Subcutaneous adipose tissue (tissue), 4 donors: ENCODE measurements around the gene TRIM67. TPM values are rescaled to one million over a fixed set of nuclear protein-coding genes. Genes with fewer than 3 reads are reported as not detected.

ENCODE experiments used
- total RNA-seq, 4 donors: library from RNA; depleted of rRNA; stranded (reverse); fragments of >200 nt; gene quantifications; one replicate each; pipeline ENCODE4 v1.1.0, GENCODE V29; 2016
- TF ChIP-seq, protein P1 (sequence below): fragments of 450-650 bp; IDR thresholded peaks from one replicate; pipeline ENCODE4 v1.5.1; 2016; ENCODE audit warnings: low read depth, mild to moderate bottlenecking, control low read depth, antibody characterized with exemption, moderate library complexity

The TRIM67 gene
- total RNA-seq, 4 donors from 2014 or later: under 0.01 to 1.3 (median 0.25) TPM

DNA sequence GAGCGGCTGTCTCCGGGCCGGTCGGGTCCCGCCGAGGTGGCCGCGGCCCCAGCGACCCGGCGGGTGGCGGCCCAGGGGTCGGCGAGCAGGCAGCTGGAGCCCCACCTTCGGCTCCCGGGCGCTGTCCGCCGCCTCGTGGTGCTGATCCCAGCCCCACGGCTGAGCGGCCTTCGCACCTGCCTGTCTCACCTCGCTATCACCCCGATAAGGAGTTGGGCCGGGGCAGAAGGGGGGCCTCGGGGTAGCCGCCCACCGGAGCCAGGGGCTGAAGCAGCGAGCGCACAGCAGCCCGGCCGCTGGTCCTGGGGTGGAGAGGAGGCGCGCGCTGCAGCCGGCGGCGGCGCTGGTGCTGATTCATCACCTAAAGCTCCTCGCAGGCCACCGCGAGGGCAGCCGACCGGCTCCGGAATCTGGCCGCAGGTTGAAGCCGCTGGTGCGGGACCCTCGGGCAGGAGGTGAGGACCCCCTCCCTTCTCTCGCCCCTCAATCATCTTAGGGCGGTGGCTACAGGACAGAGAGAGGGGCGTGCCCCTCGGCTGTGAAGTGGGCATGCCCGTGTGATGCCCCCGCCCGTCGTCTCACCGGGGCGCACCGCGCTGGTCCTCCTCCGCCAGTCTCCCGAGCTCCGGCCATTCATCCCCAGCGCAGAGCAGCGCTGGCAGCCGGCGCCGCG is 575 bp downstream of the TRIM67 start:
- TF ChIP-seq, protein P1, sequence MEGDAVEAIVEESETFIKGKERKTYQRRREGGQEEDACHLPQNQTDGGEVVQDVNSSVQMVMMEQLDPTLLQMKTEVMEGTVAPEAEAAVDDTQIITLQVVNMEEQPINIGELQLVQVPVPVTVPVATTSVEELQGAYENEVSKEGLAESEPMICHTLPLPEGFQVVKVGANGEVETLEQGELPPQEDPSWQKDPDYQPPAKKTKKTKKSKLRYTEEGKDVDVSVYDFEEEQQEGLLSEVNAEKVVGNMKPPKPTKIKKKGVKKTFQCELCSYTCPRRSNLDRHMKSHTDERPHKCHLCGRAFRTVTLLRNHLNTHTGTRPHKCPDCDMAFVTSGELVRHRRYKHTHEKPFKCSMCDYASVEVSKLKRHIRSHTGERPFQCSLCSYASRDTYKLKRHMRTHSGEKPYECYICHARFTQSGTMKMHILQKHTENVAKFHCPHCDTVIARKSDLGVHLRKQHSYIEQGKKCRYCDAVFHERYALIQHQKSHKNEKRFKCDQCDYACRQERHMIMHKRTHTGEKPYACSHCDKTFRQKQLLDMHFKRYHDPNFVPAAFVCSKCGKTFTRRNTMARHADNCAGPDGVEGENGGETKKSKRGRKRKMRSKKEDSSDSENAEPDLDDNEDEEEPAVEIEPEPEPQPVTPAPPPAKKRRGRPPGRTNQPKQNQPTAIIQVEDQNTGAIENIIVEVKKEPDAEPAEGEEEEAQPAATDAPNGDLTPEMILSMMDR: no peak

DNA sequence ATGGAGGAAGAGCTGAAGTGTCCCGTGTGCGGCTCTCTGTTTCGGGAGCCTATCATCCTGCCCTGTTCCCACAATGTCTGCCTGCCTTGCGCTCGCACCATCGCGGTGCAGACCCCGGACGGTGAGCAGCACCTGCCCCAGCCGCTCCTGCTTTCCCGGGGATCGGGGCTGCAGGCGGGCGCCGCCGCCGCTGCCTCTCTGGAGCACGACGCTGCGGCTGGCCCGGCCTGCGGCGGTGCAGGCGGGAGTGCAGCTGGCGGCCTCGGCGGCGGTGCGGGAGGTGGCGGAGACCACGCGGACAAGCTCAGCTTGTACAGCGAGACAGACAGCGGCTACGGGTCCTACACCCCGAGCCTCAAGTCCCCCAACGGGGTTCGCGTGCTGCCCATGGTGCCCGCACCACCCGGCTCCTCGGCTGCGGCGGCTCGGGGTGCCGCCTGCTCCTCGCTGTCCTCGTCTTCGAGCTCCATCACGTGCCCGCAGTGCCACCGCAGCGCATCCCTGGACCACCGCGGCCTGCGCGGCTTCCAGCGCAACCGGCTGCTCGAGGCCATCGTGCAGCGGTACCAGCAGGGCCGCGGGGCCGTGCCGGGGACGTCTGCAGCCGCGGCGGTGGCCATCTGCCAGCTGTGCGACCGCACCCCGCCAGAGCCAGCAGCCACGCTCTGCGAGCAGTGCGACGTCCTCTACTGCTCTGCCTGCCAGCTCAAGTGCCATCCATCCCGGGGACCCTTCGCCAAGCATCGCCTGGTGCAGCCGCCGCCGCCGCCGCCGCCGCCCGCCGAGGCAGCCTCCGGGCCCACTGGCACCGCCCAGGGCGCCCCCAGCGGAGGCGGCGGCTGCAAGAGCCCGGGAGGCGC is 1.3 kb downstream of the TRIM67 start:
- TF ChIP-seq, protein P1: no peak

DNA sequence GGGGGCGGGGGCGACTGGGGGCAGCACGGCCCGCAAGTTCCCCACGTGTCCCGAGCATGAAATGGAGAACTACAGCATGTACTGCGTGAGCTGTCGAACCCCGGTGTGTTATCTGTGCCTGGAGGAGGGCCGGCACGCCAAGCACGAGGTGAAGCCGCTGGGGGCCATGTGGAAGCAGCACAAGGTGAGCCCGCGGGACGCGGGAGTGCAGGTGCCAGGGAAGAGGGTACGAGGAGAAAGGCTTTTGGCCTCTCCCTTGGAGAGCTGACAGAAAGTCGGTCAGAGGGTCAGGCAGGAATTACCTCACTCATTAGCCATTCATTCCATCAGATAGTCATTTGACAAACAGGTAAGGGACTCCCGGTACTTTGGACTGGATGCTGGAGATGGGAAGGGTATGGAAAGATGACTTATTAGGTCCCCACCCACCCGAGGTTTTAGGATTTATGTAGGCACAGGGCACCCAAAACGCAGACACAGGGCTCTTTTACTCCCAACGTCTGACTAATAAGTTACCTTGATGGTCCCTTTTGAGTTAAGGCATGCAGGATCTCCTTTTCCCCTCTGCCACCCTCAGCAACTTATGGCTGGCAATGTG is 2.1 kb downstream of the TRIM67 start:
- TF ChIP-seq, protein P1: no peak

DNA sequence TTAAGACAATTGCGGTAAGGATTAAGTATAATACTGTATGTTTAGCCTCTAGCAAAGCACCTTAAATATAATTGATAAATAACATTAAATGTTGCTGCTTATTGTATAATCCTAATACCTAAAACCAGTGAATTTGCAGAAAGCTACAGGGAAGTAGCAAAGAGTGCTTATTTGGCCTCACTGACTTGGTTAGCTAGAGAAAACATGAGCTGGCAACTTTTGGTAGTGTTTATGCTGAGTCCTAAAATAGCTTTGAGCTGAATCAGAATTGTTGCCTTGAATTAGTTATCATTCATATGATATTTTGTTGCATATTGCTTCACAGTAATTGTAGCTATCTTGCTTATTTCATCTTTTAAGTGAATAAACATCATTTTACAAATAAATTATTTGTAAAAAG is 3.5 kb downstream of the TRIM67 start:
- TF ChIP-seq, protein P1: no peak

DNA sequence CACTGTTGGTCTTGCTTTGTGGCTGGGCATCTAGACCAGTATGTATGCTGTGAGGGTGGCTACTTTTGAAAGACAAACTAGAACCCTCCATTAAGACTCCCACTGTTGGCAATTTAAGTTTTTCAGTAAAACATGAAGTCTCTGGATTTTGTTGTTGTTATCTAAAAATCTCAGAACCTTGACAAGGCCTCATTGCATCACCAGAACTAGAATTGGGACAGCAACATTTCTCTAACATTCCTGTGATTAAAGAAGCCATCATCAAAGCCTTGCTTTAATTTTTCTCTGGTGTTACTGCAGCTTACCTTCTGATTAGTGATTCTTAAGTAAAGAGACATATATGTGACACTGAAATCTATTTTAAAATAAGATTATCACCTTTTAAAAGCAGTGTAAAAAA is 4.5 kb downstream of the TRIM67 start:
- TF ChIP-seq, protein P1: no peak

DNA sequence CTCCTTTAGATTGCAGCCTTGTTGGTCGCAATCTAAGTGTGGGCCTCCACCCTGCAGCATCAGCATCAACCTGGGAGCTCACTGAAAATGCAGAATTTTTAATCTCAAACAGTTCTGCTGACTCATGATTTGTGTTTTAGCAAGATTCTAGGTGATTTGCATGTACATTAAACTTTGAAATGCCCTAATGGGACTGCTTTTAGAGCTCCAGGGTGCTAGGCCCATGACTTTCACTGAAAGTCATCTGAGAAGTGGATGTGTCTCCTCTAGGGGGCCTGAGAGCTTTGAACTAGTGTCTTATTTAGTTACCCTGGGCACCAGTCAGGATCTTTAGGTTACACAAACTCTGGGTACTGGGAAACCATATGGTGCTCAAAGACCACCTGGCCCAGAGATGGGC is 9.0 kb downstream of the TRIM67 start:
- TF ChIP-seq, protein P1: no peak

DNA sequence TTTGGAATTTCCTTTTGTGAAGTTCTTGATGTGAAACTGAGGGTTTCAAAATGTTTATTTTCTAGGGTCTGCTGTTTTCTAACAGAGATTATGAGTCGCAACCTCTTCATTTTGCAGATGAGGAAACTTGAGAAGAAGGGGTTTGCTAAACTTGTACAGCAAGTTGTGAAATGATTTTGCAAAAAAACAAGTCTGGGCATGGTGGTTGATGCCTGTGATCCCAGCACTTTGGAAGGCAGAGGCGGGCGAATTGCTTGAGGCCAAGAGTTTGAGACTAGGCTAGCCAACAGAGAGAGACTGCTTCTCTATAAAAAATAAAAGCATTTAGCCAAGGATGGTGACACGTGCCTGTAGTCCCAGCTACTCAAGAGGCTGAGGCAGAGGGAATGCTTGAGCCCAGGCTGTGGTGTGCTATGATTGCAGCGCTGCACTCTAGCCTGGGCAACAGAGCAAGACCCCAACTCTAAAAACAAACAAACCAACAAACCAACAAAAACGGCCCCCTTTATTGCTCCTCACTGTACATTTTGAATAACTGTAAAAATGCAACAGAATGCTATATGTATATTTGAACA is 9.9 kb downstream of the TRIM67 start:
- TF ChIP-seq, protein P1: no peak
